Sigmoid colon (tissue), 4 donors: ENCODE results near the gene NAXD.

Experiments used
- POLR2A ChIP-seq, 2 donors: fragments of 450-650 bp; IDR thresholded peaks; one replicate each; pipeline ENCODE4 v1.6.1; 2016; ENCODE audit warnings: antibody characterized with exemption in 2 of 2, mild to moderate bottlenecking in 2 of 2, moderate library complexity in 2 of 2
- POLR2AphosphoS5 ChIP-seq, 4 donors: sonication (generic); formaldehyde crosslinking; IDR thresholded peaks; one replicate each; pipeline ENCODE4 v1.6.1; 2017; ENCODE audit warnings: antibody characterized with exemption in 4 of 4
- TF ChIP-seq, protein P1 (sequence below), 4 experiments: fragments of 450-650 bp in 3 of 4; fragments of 200-600 bp in 1 of 4; IDR thresholded peaks; one replicate each; pipeline ENCODE4 v1.5.1; 2016 to 2019; ENCODE audit warnings: antibody characterized with exemption in 4 of 4, mild to moderate bottlenecking in 3 of 4, moderate library complexity in 2 of 4

DNA sequence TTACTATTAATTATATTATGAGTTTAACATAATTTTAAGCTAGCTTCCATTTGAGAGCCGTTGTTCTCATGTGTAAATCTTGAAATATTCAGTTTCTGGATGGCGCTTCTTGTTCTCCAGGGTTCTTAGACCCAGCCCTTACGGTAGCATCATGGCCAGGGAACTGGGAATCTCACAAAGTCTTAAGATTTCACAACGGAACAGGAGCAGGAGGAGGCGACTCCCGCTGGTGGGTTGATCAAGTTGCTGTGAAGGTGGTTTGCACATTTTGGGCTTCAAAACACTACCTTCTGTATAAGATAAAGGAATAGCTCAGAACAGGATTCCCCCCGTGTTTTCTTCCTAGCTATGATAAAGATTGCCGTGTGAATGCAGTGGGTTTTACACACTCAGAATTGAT, 2.8 kb downstream of the NAXD start:
- TF ChIP-seq POLR2A (IDR thresholded peaks at IDR 0.05), result no peak
- TF ChIP-seq, protein P1, sequence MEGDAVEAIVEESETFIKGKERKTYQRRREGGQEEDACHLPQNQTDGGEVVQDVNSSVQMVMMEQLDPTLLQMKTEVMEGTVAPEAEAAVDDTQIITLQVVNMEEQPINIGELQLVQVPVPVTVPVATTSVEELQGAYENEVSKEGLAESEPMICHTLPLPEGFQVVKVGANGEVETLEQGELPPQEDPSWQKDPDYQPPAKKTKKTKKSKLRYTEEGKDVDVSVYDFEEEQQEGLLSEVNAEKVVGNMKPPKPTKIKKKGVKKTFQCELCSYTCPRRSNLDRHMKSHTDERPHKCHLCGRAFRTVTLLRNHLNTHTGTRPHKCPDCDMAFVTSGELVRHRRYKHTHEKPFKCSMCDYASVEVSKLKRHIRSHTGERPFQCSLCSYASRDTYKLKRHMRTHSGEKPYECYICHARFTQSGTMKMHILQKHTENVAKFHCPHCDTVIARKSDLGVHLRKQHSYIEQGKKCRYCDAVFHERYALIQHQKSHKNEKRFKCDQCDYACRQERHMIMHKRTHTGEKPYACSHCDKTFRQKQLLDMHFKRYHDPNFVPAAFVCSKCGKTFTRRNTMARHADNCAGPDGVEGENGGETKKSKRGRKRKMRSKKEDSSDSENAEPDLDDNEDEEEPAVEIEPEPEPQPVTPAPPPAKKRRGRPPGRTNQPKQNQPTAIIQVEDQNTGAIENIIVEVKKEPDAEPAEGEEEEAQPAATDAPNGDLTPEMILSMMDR (IDR thresholded peaks at IDR 0.05), result no peak
- no peak for TF ChIP-seq POLR2AphosphoS5 (IDR thresholded peaks at IDR 0.05)
